ENCODE results near the gene FKBP15. TPM values are rescaled to one million over a fixed set of nuclear protein-coding genes. Genes with fewer than 3 reads are reported as not detected.

The FKBP15 gene
- total RNA-seq, 1 experiment from 2014 or later = 18.5 TPM

DNA sequence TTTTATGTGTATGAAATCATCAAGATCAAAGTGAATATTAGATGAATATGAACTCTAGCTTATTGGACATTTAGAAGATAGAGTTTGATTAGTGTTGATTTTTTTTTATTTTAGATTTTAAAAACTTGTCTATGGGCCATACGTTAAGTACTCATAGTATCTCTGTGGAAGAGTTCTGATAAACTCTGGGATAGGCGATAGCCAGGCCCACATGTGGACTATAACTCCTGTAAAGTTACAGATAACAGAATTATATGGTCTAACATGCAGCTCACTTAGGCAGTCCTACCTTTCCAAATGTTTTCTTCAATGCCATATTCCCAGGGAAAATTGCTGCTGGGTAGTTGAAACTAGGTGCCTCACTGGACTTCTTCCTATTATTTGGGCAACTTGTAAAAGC lies 10.6 kb upstream of the FKBP15 start:
- H3K23ac ChIP-seq (ENCODE audit: insufficient read length, low read depth, low read length) = no peak overlapping the region
- no peaks in the 10 kb centered on the region for H3K4me1 ChIP-seq (ENCODE audit: insufficient read depth, low read length)
- no peak overlapping the region for H3K27ac ChIP-seq (ENCODE audit: insufficient read length, low read depth, low read length)
- no peak overlapping the region for H2BK5ac ChIP-seq (ENCODE audit: insufficient read length, low read length)
- Mint-ChIP-seq H3K9me3 (no peaks in the 10 kb centered on the region), H3K4me1 (no peaks in the 10 kb centered on the region), H3K36me3 (ENCODE audit: insufficient read depth in 1 of 3, low read depth in 3 of 3) (no peaks in the 10 kb centered on the region; a peak in 1 of 7 replicates), H3K27ac (no peak overlapping the region), H3K27me3 (ENCODE audit: low read depth) (no peaks in the 10 kb centered on the region), H3K4me3 (no peak overlapping the region)
- no peaks in the 10 kb centered on the region for H3K23me2 ChIP-seq (ENCODE audit: insufficient read length, low read depth, low read length, poor library complexity, severe bottlenecking)
- no peak overlapping the region for H2BK20ac ChIP-seq (ENCODE audit: low read depth, low read length, poor library complexity, severe bottlenecking)
- H3K79me1 ChIP-seq (ENCODE audit: insufficient read depth, low read depth, low read length, poor library complexity, severe bottlenecking) = peaks cover 4% of the 10 kb centered on the region
- WGBS (ENCODE audit: extremely low coverage, insufficient read length, low lambda C conversion rate) = no CpG with 5 or more reads among the region's 2 CpGs
- peaks cover 2% of the 10 kb centered on the region; the same call in 1 of the 2 replicates for H3K79me2 ChIP-seq (ENCODE audit: insufficient read depth, low read length)
- no peak overlapping the region for H2BK12ac ChIP-seq (ENCODE audit: insufficient read length, low read depth, low read length)
- no peak overlapping the region for H3K18ac ChIP-seq (ENCODE audit: insufficient read length, low read depth, low read length)
- H3K4me2 ChIP-seq (ENCODE audit: insufficient read depth, insufficient read length, low read length) = no peak overlapping the region
- no peak for DNase-seq
- no peaks in the 10 kb centered on the region for H3K9me3 ChIP-seq (ENCODE audit: control insufficient read depth, low read depth, low read length)
- no peak overlapping the region for H3K56ac ChIP-seq (ENCODE audit: insufficient read length, low read depth, low read length)
- H4K8ac ChIP-seq (replicated peaks; ENCODE audit: insufficient read length, low read depth, low read length) = no peak overlapping the region
- H4K20me1 ChIP-seq (ENCODE audit: control insufficient read depth, insufficient read depth, insufficient read length) = no peaks in the 10 kb centered on the region
- no peak overlapping the region for H3K14ac ChIP-seq (ENCODE audit: insufficient read depth, low read length)
- H4K91ac ChIP-seq (ENCODE audit: insufficient read length, low read depth, low read length) = no peak overlapping the region
- no peaks in the 10 kb centered on the region for H3K27me3 ChIP-seq (ENCODE audit: insufficient read depth, low read length)
- no peak overlapping the region for H3T11ph ChIP-seq (ENCODE audit: low read length)
- H2AFZ ChIP-seq (ENCODE audit: low read length) = no peak overlapping the region
- H3K9ac ChIP-seq (ENCODE audit: extremely low read depth, insufficient read length, low read length) = no peak overlapping the region
- TF ChIP-seq, protein P1, sequence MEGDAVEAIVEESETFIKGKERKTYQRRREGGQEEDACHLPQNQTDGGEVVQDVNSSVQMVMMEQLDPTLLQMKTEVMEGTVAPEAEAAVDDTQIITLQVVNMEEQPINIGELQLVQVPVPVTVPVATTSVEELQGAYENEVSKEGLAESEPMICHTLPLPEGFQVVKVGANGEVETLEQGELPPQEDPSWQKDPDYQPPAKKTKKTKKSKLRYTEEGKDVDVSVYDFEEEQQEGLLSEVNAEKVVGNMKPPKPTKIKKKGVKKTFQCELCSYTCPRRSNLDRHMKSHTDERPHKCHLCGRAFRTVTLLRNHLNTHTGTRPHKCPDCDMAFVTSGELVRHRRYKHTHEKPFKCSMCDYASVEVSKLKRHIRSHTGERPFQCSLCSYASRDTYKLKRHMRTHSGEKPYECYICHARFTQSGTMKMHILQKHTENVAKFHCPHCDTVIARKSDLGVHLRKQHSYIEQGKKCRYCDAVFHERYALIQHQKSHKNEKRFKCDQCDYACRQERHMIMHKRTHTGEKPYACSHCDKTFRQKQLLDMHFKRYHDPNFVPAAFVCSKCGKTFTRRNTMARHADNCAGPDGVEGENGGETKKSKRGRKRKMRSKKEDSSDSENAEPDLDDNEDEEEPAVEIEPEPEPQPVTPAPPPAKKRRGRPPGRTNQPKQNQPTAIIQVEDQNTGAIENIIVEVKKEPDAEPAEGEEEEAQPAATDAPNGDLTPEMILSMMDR (conservative IDR thresholded peaks at IDR 0.05) = no peak
- no peak overlapping the region for H4K5ac ChIP-seq (ENCODE audit: insufficient read length, low read depth, low read length)
- H2AK5ac ChIP-seq (ENCODE audit: insufficient read length, low read length) = no peak overlapping the region
- H3K4ac ChIP-seq (ENCODE audit: low read depth, low read length) = no peak overlapping the region
- no peak overlapping the region for H2BK15ac ChIP-seq (ENCODE audit: low read depth, low read length)
- H2BK120ac ChIP-seq (ENCODE audit: low read depth, low read length, poor library complexity, severe bottlenecking) = no peak overlapping the region
